Inferior parietal cortex (tissue), 1 donor: Measurements from ENCODE around the gene CDH13.

Experiments
- DNase-seq: peaks from one replicate; pipeline ENCODE4 v3.0.0-alpha.2; 2016; ENCODE audit errors: extremely low spot score

CDH13 gene

DNA sequence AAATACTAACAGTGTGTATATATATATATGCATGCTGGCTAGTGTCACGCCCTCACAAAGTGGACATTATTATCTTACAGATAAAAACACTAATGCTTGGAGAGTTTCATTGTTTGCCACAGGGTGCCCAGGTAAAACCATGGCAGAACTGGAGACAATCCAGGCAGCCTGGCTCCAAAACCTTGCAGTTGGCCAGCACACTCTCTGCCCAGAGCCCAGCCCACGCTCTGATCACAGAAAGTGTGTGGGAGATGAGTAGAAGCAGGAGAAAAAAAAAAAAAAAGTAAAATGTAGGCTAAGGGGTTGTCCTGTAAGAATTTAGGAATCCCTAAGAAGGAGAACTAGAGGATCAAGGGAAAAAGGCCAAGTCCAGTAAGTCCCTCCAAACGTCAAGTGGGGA lies 538.0 kb downstream of the CDH13 start:
- no peak for DNase-seq

DNA sequence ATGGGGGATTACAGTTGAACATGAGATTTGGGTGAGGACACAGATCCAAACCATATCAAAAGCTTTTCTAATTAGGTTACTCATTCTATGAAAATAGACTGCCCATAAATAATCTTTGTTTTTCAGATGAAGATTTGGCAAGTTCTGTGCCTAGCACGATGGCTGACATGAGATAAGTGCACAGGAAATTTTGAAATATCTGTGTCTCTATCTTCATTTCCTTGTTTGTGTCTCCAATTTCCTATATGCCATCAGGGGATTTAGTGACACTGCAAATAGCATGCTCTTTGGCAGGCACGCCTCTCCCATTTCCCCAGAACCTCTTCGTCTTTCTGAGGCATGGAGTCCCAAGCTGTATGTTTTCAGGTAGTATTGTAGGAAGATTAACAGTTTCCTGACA lies 544.6 kb downstream of the CDH13 start:
- no peak for DNase-seq

DNA sequence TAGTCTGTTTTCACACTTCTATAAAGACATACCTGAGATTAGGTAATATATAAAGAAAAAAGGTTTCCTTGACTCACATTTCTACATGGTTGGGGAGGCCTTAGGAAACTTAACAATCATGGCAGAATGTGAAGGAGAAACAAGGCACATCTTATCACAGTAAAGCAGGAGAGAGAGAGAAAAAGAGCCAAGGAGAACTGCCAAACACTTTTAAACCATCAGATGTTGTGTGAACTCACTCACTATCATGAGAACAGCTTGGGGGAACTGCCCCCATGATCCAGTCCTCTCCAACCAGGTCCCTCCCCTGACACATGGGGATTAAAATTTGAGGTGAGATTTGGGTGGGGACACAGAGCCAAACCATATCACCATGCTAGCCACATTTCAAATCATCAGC lies 547.9 kb downstream of the CDH13 start:
- no peak for DNase-seq

DNA sequence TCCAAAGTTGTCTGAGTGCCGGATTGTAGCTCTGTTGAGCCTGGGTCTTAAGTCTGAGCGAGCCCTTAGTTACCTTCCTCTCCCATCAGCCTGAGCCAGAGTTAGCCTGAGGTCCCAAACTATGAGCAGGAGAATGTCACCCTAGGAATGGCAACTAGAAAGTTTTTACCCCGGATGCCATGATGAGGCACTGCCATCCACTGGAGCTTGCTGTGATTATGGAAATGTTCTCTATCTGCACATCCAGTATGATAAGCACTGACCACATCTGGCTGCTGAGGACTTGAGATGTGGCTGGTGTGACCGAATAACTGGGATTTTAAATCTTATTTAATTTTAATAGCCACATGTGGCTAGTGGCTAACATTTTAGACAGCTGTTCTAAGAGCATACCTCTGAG lies 550.0 kb downstream of the CDH13 start:
- DNase-seq = no peak

DNA sequence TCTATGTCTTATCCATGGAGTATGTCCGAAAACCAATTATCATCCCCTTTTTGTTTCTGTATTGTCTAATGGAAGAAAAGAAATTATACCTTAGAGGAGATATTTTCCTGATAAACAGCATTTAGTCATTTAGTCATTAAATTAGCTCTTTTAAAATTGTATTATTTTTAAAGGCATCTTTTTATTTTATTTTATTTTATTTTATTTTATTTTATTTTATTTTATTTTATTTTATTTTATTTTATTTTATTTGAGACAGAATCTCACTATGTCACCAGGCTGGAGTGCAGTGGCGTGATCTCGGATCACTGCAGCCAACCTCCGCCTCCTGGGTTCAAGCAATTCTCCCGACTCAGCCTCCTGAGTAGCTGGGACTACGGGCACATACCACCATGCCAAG lies 559.1 kb downstream of the CDH13 start:
- DNase-seq = no peak

DNA sequence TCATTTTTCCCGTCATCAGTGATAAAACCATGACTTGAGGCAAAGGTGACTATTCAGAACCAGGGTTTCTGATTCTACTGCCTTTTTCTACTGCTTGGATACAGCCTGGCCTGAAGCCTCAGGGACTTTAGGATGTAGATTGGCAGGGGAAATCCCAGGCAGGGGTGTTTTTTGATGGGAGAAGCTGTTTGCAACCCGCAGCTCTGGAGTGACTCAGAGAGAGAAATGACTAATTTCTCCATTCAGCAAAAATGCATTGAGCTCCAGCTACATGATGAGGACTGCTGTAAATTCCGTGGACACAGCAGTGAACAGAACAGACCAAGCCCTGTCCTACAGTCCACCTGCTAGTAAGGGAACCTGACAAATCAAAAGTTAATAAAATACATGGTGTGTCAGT lies 560.6 kb downstream of the CDH13 start:
- no peak for DNase-seq

DNA sequence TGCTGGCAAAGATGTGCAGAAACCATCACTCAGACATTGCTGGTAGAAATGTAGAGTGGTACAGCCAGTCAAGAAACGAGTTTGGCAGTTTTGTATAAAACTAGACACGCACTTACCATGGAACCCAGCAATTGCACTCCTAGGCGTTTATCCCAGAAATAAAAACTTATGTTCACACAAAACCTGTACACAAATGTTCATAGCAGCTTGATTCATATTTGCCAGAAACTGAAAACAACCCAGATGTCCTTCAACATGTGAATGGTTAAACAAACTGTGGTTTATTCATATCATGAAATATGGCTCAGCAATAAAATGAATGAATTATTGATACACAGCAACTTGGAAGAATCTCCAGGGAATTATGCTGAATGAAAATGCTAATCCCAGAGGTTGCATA lies 570.0 kb downstream of the CDH13 start:
- DNase-seq = no peak

DNA sequence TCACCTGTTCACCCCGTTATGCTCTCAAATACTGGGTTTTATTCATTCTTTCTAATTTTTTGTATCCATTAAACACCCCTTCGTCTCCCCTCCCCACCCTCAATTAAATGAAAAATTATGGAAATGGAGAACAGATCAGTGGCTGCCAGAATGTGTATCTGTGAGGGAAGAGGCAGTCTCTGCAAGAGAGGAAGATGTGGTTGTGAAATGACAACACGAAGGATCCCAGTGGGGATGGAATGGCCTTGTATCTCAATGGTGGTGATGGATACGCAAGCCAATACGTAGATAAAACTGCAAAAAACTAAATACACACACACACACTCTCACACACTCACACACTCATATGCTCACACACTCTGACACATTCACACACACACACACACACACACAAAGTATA lies 570.7 kb downstream of the CDH13 start:
- DNase-seq = no peak

DNA sequence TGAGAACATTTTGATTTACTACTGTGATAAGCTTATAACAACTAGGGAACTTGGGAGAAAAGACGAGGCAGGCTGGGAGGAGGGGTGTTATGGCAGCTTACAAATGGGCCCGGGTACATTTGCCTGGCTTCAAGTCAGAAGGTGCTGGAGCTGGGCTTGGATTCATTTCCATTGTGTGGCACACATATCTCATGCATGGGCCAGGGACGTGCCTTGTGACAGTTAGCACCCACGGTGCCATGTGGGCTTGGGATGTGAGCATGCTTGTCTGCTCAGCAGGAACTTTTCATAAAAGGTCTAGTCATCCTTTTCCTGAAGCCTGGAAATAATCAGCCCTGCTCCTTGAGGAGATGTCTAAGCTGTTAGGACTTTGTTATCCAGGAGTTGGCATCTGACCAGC lies 572.2 kb downstream of the CDH13 start:
- no peak for DNase-seq

DNA sequence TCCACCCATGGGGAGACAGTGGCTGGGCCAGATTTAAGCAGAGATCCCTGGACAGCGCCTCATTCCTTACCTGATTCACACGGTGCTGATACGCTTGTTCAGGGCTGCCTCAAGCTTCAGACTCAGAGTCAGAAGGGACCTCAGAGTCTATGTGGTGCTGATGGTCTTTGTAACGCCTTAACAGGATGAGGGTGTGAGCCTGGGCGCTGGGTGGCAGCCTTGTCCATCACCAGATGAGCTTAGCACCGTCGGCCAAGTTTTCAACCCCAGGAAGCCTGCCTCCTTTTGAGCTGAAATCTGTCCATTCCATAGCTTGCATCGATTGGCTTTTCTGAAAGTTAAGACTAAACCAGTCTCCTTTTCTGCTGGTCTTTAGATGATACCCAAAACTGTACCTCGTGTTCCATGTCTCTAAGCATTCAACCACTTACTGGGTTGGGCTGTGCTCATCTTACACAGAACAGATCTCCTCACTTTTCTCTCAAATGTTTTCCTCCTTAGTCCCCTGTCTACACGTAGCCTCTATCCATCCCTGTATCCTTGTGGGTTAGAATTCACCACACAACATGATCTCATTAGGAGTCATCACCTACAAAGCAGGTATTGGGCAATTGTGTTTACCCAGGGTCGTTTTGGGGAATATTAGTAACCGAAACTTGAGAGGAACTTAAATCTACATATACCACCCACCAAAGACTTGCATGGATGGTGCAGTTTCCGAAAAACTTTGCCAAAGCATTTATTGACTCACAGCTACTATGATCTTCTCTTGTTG lies 573.4 kb downstream of the CDH13 start:
- peak; percentile 47 for DNase-seq

DNA sequence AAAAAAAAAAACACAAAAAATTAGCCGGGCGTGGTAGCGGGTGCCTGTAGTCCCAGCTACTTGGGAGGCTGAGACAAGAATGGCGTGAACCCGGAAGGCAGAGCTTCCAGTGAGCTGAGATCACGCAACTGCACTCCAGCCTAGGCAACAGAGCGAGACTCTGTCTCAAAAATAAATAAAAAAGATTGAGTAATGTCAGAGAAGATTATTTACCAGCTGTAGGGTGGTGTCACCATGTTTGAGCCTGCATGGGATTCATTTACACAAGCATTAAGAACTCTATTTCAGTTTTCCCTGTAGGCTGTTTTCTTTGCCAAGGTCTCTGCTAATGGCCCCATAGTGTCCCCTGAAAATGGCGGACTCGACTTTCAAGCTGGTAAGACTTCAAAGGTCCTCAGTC lies 575.0 kb downstream of the CDH13 start:
- no peak for DNase-seq

DNA sequence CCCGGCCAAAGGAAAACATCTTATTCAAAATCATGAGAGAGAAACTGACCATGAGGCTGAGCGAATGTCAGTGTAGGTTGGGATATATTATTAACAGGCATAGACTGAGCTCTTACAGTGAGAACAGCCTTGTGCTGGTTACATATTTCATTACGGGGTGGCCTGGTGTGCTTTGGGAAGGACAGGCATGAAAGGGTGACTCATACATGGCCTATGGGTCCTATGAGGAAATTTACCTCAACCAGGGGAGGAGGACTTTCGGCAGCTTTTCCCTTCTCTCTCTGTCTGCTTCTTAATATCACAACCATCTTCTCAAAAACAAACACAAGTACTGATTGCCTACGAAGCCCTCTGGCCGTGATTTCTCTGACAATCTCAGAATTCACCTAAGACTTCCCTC lies 579.1 kb downstream of the CDH13 start:
- no peak for DNase-seq

DNA sequence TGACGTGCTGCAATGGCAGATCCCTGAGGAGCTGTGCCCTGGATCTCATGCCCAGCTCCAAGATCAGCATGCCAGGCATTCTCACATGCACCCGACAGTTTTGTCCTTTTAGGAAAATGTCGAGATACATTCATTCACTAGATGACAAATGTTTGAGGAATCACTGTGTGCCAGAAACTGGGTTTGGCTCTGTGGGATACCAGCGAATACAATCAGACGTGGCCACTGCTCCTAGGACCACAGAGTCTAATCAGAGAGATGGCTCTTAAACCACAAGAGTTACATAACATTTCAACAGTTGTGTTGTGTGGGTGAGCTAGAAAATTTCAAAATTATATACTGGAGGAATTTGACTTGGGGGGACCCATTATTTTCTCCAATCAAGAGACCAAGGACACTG lies 579.7 kb downstream of the CDH13 start:
- no peak for DNase-seq

DNA sequence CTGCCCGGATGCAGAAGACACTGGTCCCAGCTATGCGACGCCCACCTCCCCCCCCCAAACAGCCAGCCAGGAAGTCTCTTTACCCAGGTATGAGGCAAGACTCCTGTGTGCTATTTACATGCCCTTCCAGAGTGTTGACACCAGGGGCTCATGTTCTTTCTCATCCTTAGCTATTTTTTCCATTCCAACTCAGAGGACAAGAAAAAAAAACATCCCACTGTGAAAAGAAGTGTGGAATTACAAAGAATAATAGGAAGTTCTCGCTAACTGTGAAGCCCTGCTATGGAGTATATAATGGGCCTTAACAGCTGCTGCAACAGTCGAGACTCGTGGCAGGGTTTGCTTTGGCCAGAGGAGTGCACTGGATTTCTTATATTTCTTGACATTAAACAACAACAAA lies 584.9 kb downstream of the CDH13 start:
- DNase-seq = no peak

DNA sequence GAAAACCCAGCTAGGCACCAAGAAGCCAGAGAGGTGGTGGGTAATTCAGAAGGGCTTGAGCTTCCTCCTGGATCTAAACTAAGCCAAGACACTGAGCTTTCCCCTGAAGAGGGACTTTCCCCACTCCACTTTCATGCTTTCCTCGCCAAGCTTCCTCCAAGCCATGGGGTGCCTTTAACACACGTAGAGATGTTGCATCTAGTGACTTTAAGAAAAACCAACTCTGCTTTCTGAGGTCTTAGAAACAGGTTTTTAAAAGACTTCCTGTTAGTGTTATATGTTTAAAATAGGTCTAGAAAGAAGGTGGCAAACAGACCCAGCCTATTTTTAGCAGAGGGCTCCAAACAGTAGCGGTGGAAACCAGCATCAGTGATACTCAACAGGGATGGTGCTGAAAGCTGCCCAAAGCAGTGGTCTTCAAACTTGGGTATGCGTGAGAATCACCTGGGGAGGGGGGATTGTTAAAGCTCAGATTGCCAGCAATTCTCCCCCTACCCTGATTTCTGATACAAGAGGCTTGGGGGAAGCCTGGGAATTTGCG lies 585.6 kb downstream of the CDH13 start:
- no peak for DNase-seq

DNA sequence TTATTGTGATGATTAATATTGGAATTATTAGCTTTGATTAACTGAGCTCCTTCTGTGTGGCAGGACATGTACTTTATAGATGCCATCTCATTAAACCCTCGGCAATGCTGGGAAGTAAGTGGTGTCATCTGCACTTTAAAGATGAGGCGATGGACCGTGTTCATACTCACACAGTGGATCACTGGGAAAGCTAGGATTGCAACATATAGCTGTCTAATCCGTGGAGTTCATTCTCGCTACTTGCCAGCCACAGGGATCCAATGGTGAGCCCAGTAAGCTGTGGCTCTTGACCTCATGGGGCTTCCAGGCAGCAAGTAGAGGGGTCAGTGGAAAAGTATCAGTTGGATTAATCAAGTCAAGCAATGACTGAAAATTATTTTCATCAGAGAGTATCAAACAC lies 587.9 kb downstream of the CDH13 start:
- no peak for DNase-seq

DNA sequence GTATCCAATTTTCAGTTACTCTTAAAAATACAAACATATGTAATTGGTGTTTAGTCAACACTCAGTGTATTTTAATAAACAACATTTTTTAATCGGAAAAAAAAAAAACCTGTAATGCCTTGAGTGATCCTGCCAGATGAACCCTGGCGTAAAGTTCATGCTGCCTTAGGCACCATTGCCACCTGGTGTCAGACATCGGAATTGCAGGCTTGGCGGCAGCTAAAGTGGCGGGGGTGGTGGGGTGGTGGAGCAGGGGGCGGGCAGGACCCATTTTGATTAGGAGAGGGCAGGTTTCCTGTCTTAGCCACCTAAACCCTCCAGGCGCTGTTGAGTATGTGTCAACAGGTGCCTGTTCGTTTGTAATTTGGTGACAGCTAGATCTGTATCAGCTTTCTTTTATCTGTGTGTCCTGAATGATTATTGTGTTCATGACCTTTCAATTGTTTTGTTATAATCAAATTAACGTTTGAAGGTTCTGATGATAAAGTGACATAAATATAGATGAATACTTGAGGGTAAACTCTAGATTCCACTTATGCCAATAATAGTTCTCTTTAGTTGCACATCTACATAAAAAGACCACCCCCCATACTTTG lies 588.7 kb downstream of the CDH13 start:
- no peak for DNase-seq

DNA sequence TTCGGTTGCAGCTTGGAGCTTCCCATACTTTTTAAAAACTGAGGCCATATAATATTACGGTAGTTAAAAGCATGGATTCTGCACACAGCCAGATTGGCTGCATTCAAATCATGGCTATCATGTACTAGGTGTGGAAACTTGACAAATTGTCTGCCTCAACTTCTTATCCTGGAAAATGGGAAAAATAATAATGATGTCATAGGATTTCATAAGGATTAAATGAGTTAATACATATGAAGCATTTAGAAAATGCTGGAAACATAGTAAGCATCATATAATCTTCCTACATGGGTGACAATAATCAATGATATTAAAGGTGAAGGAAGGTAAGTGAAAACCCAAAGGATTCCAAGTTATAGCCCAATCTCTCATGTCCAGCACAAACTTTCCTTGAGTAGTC lies 592.5 kb downstream of the CDH13 start:
- DNase-seq = no peak

DNA sequence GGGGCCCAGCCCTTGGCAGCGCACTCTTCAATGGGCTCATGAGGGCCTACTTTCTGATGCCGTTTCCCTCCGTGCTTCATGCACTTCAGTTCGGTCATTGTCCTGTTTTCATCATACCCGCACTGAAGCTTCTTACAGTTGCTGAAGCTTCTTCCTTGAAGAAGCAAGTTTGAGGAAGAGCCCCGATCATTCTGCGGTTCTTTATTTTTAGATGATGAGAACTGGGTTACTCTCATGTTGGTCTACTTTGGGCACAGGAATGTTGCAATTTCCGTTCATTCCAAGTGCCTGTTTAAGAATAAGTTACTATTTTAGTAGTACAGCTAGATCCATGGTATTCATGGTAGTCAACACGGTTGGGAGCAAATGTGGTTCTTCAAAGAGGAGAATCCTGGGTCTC lies 593.3 kb downstream of the CDH13 start:
- no peak for DNase-seq

DNA sequence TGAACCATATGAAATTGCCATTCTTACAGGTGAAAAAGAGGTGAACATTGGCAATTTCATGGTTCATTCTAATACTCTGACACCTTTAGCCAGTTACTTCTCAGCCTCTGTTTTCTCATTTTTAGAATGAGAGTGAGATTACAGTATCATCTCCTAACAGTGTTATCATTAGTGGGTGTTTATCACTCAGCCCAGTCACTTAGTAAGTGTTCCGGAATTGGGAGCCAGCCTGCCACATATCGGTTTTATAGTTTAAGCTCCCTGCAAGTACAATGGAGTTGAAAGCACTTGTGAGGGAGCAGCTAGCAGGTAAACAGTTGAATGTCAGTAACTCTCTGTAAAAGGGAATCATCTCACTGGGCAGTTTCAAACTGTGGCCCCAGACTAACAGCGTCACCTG lies 597.9 kb downstream of the CDH13 start:
- no peak for DNase-seq

DNA sequence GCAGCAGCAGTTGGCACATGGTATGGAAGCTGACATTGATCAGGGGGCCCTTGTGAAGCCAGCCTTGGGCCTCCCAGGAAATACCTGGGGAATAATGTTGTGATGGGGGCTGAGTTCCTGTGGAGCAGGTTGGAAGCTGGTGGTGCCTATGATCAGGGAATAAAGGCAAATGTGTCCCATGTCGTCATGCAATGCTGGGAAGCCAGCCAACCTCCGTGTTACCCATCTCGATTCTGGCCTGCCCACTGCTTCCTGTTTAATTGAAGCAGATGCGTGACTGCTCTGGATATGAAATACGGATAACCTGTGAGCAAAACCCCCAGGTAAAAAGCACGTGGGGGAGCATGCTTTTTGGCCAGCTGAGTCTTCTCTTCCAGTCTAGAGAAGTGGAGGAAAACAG lies 600.6 kb downstream of the CDH13 start:
- DNase-seq = no peak

DNA sequence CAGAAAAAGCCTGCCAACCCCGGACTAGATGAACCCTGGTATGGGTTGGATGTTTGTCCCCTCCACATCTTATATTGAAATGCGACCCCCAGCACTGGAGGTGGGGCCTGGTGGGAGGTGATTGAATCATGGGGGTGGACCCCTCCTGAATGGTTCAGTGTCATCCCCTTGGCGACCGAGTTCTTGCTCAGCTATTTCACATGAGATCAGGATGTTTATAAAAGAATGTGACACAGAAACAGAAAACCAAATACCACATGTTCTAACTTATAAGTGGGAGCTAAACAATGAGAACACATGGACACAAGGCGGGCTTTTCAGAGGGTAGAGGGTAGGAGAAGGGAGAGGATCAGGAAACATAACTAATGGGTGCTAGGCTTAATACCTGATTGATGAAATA lies 605.0 kb downstream of the CDH13 start:
- DNase-seq = no peak

DNA sequence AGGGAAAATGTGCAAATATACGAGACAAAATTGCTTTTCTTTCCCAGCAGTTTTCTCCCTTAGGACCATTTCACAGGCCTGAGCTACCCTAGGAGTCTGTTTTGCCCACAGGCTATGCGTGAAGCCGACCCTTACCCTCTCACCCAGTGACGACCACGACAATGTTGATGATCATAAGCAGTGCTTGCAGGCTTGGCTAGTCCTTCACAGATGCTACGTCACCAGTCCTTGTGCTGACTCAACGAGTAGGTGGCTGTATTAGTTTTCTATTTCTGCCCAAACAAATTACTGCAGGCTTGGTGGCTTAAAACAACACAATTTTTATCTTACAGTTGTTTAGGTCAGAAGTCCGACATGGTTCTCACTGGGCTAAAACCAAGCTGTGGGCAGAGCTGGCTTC lies 606.4 kb downstream of the CDH13 start:
- no peak for DNase-seq
